ENCODE results near the gene EEF2K.

DNA sequence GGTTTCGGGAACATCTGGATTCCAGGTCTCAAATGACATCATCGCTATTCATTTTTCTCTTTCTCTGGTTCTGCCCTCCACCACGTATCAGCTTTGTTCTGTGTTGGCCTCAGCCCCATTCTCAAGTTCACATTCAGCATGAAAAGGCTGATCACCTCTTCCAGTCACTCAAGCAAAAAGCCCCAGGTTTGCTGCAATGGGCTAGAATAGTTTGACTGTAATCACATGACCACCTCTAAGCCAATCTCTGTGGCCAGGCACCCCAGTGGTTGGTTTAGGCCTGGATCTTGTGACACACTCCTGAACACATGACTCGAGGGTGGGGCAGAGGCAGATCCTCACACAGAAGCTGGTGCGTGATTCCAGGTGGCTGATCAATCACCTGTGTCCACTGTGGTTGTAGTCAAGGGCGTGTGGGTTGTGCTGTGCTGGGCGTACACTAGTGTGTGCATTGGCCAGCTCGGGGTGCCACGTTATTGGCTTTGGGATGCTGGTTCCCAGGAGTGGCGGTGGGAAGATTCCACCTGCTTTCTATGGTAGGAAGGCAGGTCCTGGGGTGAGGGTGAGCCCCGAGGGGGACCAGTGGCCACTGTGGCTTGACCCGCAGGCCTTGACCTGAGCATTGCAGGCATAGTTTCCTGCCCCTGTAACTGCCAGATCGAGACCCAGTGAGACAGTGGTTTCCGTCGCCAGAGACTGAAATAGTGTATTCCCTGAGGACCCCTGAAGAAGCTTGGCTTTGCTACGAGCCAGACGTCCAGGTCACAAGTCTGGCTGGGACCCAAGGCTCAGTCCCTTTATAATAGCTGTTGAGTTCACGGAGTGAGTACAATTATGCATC lies 12.0 kb downstream of the EEF2K start:
- TF ChIP-seq CTCF (IDR thresholded peaks at IDR 0.05) (no peak), POLR2A (IDR thresholded peaks at IDR 0.05) (no peak)

All from adrenal gland (tissue), 5 donors.